Epithelial cell of proximal tubule (primary cell): ENCODE data around the gene NEK7. TPM values are rescaled to one million over a fixed set of nuclear protein-coding genes. Genes with fewer than 3 reads are reported as not detected.

Experiments
- DNase-seq: peaks from one replicate; pipeline ENCODE4 v3.0.0-alpha.2; 2011; ENCODE audit warnings: low read depth
- H3K4me3 ChIP-seq: 2 replicates; pipeline ENCODE4 v1.5.1; 2011; ENCODE audit warnings: low read depth, mild to moderate bottlenecking, low read length
- total RNA-seq: library from RNA; depleted of rRNA; stranded (reverse); fragments of >200 nt; gene quantifications from 2 replicates; pipeline ENCODE4 v1.2.3, GENCODE V29; 2015
- TF ChIP-seq, protein P1 (sequence below): conservative IDR thresholded peaks from 2 replicates; pipeline ENCODE4 v1.5.1; 2012; ENCODE audit warnings: low read depth, mild to moderate bottlenecking, low read length

The NEK7 gene
- total RNA-seq, 1 donor from 2014 or later: 20.5 TPM

DNA sequence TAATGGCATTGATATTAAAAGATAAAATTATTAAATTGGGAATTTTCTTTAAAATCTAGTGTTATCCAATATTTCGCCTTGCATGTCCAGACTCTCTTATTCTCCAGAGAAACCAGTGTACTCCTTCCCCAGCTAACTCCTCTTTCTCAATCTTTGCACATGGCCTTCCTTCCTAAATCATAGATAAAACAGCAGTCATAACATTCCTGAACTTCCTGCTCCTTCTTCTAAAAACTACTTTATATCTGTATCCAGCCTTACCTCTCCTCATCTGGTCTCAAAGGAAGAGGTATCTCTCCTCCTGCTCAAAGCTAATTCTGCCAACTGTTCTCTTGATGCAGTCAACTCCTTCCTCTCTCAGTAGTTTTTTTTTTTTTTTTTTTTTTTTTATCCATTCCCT is 39.5 kb upstream of the NEK7 start:
- TF ChIP-seq, protein P1, sequence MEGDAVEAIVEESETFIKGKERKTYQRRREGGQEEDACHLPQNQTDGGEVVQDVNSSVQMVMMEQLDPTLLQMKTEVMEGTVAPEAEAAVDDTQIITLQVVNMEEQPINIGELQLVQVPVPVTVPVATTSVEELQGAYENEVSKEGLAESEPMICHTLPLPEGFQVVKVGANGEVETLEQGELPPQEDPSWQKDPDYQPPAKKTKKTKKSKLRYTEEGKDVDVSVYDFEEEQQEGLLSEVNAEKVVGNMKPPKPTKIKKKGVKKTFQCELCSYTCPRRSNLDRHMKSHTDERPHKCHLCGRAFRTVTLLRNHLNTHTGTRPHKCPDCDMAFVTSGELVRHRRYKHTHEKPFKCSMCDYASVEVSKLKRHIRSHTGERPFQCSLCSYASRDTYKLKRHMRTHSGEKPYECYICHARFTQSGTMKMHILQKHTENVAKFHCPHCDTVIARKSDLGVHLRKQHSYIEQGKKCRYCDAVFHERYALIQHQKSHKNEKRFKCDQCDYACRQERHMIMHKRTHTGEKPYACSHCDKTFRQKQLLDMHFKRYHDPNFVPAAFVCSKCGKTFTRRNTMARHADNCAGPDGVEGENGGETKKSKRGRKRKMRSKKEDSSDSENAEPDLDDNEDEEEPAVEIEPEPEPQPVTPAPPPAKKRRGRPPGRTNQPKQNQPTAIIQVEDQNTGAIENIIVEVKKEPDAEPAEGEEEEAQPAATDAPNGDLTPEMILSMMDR: no peak
- no peak overlapping the region for H3K4me3 ChIP-seq
- DNase-seq: no peak

DNA sequence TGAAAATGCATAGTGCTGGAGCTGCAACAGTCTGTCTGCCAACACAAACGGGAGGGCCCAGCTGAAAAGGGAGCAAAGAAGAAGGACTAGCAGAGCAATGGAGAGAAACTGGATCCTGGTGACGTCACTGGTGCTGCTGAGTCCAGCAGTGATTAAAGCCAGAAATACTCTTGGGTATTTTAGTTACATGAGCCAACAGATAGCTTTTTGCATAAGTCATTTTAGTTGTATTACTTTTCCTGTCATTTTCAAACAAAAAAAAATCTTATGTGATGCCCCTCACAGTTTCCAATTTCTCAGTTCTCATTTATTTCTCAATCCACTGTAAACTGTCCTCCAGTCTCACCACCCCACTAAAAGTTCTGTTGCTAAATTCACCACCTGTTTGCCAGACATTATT is 38.7 kb upstream of the NEK7 start:
- DNase-seq: no peak
- H3K4me3 ChIP-seq: no peak overlapping the region
- TF ChIP-seq, protein P1: no peak

GRCh38 chr1:198119906-198120305 is 36.9 kb upstream of the NEK7 start:
- no peak for DNase-seq
- H3K4me3 ChIP-seq: no peak overlapping the region
- TF ChIP-seq, protein P1: no peak

GRCh38 chr1:198121056-198121826 is 35.6 kb upstream of the NEK7 start:
- no peak overlapping the region for H3K4me3 ChIP-seq
- TF ChIP-seq, protein P1: no peak
- no peak for DNase-seq

- TF ChIP-seq, protein P1: no peak
- H3K4me3 ChIP-seq: no peak overlapping the region
- DNase-seq: no peak
These were observed 34.1 kb upstream of the NEK7 start for GRCh38 chr1:198122693-198123092.

GRCh38 chr1:198123133-198123532 is 33.7 kb upstream of the NEK7 start:
- DNase-seq: no peak
- TF ChIP-seq, protein P1: no peak
- no peak overlapping the region for H3K4me3 ChIP-seq

GRCh38 chr1:198124673-198125072 is 32.1 kb upstream of the NEK7 start:
- TF ChIP-seq, protein P1: no peak
- no peak overlapping the region for H3K4me3 ChIP-seq
- no peak for DNase-seq
